DMS114 treated with DMSO at 0.1 percent for 48 hours (cell line): ENCODE data around the gene ACTR3.
A peak's percentile ranks its signal among the peaks of the same experiment; 100 is the strongest.
"Not testable (repeated sequence)": the region's sequence is repeated elsewhere in the genome, so short reads cannot be mapped to it uniquely, and the experiment has no call there.

ENCODE experiments used
- DNase-seq: peaks from one replicate; lab custom pipeline; 2025; ENCODE audit not compliant: unreplicated experiment; lab: John Stamatoyannopoulos, UW

ACTR3 gene

DNA sequence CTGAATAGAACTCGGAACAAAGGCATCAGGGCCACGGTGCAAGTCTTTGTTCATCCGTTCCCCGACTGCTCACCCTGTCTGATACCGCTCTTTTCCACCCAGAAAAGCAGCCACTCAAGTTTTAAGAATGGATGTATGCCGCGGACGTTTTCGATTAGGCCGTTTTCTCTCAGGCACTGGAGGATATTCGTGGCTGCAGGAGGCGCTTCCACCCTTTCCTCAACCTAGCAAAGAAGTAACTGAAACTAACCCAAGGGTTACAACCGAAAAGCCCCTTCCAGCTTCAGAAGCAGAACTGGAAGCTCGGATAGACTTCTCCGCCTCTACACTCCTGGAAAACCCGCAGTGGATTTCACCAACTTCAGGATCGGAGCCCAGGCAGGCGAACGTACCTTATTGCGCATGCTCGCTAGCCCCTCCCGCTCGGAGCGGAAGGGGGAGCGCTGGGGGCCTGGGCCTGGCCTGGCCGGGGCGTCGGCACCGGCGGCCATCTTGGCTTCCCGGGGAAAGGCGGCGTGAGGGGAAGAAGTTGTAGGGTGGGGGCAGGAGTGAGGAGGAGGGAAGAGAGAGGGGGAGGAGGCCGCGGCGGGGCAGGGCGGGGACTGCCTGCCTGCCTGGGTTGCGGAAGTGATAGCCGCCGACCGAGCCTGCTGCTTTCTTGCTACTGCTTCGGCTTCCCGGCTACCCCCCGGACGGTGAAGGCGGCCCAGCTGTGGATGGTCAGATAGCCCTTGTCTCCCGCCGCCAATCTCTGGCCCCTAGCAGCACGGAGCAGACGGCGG is at the start of gene ACTR3:
Gene ACTR3, plus strand, starts transcription at position 619 of the 782 bp plus-strand sequence. CDS start 191 bp downstream, outside the sequence.
- DNase-seq: peak; percentile 86

- no peak for DNase-seq
Measured at GRCh38 chr2:113840518-113840917, 49.4 kb upstream of the ACTR3 start.

DNA sequence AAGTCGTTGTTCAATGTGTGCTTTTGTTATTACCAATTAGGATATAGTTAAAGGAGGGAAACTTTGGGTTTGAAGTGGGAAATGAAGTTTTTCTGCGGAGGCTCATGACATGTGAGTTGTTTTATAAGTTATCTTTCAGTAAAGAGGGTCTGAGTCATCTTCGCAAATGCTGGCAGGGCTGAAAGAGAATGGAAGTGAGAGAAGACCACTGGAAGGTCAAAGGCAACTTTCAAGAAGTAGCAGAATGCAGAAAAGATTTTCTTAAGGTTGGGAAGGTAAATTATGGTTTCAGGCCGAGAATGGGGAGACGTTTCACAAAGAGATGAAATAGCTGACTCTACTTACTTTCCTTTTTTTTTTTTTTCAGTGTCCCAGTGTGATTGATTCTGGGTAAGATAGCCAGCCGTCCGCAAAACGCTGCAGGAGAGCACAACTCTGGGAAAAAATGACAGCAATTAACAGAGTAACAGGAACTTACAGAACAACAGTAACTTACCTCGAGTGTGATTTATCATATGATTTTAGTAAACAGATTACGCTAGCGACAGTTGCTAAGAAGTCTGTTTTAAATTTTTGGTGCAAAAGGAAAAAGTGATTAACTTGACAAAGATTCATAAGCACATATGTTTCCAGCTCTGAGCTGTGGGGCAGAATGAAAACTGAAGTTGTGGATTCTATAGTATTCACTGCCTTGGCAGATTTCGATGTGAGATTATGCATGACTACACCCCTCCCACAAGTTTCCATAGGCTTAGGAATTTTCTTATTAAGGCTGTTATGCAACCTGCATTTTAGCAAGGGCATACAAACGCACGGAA is 46.8 kb upstream of the ACTR3 start:
- no peak for DNase-seq

DNA sequence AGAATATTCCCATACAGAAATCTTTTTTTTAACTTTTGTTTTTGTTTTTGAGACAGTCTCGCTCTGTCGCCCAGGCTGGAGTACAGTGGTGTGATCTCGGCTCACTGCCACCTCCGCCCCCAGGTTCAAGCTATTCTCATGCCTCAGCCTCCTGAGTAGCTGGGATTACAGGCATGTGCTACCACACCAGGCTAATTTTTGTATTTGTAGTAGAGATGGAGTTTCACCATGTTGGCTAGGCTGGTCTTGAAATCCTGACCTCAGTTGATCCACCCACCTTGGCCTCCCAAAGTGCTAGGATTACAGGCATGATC is 46.2 kb upstream of the ACTR3 start:
- not testable (repeated sequence) for DNase-seq

GRCh38 chr2:113845261-113845660 is 44.6 kb upstream of the ACTR3 start:
- DNase-seq: no peak

- not testable (repeated sequence) for DNase-seq
Measured at GRCh38 chr2:113845796-113846195, 44.1 kb upstream of the ACTR3 start.

DNA sequence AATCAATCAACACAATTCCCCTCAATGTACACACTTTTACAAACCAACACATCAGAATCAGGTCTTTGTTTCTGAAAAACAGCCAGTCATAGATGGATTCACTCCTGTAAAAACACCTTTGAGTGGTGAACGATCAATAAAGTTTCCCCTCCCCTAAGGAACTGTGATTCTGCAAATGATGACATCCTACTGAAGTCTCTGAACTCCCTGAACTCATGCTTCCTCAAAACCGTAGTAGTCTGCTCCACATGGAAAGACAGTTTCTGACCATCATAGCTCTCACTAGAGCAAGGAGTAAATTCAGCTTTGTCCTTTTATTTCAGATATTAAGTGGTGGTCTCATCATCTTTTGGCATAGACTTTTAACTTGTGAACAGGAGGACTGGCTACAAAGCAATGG is 43.5 kb upstream of the ACTR3 start:
- DNase-seq: no peak

- no peak for DNase-seq
Measured at GRCh38 chr2:113847144-113847543, 42.7 kb upstream of the ACTR3 start.

- no peak for DNase-seq
Measured at GRCh38 chr2:113848758-113849415, 41.0 kb upstream of the ACTR3 start.

GRCh38 chr2:113850687-113851086 is 39.2 kb upstream of the ACTR3 start:
- DNase-seq: no peak

DNA sequence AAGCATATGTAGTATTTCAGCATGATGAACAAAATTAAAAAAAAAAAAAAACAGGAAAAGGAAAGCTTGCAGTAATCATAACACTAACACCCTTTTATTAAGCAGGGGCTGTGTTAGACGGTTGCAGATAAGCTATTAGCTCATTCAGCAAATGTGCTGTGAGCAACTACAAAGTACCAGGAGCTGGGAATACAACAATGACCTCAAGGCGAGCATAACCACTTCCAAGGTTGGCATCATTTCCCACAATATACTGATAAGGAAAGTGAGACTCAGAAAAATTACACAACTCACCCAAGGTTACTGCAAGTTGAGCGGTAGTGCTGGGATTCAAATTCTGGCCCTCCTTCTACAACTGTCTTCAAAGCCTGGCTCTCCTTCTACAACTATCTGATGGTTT is 38.2 kb upstream of the ACTR3 start:
- no peak for DNase-seq

- no peak for DNase-seq
Measured at GRCh38 chr2:113854208-113854607, 35.7 kb upstream of the ACTR3 start.

- DNase-seq: no peak
Measured at GRCh38 chr2:113854970-113855740, 34.7 kb upstream of the ACTR3 start.

- DNase-seq: no peak
Measured at GRCh38 chr2:113857464-113857863, 32.4 kb upstream of the ACTR3 start.

- DNase-seq: no peak
Measured at GRCh38 chr2:113858764-113859163, 31.1 kb upstream of the ACTR3 start.

- no peak for DNase-seq
Measured at GRCh38 chr2:113861740-113862139, 28.1 kb upstream of the ACTR3 start.

DNA sequence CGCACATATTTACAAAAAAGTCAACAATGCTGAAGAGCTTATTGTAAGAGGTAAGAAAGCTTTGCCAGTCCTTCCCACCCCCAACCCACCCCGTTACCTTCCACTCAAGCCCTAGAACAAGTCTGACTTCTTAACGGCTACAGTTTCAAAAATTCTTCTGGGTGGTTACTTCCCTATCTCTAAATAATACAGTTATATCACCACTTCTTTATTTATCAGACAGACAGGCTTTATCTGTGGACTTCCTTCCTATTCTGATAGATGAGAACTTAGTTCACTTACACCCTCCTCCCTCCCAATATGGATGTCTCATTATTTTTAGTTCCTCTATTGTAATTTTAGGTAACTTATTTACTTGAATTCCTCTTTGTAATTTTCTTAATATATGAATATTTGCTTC is 26.7 kb upstream of the ACTR3 start:
- DNase-seq: no peak

GRCh38 chr2:113867571-113867970 is 22.3 kb upstream of the ACTR3 start:
- DNase-seq: no peak

DNA sequence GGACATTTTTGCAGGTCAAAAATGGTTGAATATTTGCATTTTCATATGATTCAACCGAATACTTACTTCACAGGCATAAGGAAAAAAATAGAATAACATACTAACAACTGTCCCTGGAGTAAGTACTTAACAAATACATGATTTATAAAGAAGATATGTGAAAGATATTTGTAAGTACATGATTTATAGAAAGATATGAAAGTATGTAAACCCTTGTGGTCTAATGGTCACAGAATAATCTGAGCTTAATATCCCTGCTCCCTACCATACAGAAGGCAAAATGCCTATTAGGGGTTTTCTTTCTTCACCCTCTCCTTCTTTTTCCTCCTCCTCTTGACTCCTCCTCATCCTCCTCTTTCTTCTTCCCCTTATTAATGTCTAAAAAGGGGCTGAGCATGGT is 20.6 kb upstream of the ACTR3 start:
- DNase-seq: no peak

GRCh38 chr2:113872201-113872600 is 17.7 kb upstream of the ACTR3 start:
- DNase-seq: no peak

- no peak for DNase-seq
Measured at GRCh38 chr2:113873867-113874266, 16.0 kb upstream of the ACTR3 start.
